Measurements from ENCODE around the gene MAFF. TPM values are rescaled to one million over a fixed set of nuclear protein-coding genes. Genes with fewer than 3 reads are reported as not detected.

MAFF gene
- polyA plus RNA-seq, 1 donor from 2014 or later, result 2.1 TPM

DNA sequence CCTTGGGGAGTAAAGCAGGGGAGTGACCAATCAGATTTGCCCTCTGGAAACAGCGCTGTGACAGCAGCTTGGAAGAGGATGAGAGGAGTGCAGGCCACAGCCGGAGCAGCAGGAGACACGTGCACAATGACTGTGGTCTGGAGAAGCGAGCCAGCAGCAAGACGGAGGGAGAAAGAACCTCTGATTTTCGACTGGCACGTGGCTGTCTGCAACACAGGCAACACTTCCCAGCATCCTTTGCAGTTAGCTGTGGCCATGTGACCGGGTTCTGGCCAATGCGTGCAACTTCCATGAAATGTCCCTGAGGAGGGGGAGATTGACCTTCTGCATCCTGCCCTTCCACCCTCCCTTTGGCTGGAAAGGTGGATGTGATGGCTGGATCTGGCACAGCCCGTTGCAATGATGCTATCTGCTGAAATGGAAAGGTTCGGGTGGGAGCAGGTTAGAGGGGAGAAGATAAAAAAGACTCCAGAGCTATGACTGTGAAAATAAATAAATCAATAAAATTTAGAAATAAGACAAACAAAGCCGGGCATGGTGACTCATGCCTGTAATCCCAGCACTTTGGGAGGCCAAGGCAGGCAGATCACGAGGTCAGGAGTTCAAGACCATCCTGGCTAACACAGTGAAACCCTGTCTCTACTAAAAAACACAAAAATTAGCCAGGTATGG lies 35.7 kb upstream of the MAFF start:
- Histone ChIP-seq H3K36me3 (ENCODE audit: insufficient read depth, low read length) (no peaks in the 10 kb centered on the region), H3K79me2 (replicated peaks; ENCODE audit: insufficient read depth, low read length) (no peaks in the 10 kb centered on the region), H4K20me1 (ENCODE audit: insufficient read depth) (no peaks in the 10 kb centered on the region), H3K4me2 (ENCODE audit: low read length) (no peak overlapping the region), H3F3A (ENCODE audit: insufficient read depth, low read length, poor library complexity, severe bottlenecking) (no peaks in the 10 kb centered on the region), H2AFZ (ENCODE audit: low read depth, low read length) (no peak overlapping the region), H3K9me3 (ENCODE audit: low read length) (no peaks in the 10 kb centered on the region), H3K27me3 (ENCODE audit: insufficient read depth, low read depth, low read length) (no peaks in the 10 kb centered on the region), H3K4me3 (ENCODE audit: low read length) (no peak overlapping the region), H3K9me2 (ENCODE audit: insufficient read depth, low read length) (no peaks in the 10 kb centered on the region), H3K9ac (ENCODE audit: low read length) (no peak overlapping the region), H3K27ac (ENCODE audit: low read length) (no peak overlapping the region)
- TF ChIP-seq SMC3 (conservative IDR thresholded peaks at IDR 0.05; ENCODE audit: poor library complexity) (no peak), EP300 (conservative IDR thresholded peaks at IDR 0.05; ENCODE audit: poor library complexity, severe bottlenecking) (no peak), EZH2 (IDR thresholded peaks at IDR 0.05; ENCODE audit: borderline replicate concordance, insufficient read depth, low read length, poor library complexity, severe bottlenecking) (no peak), RAD21 (conservative IDR thresholded peaks at IDR 0.05) (no peak), POLR2AphosphoS5 (IDR thresholded peaks at IDR 0.05) (no peak), TAF1 (IDR thresholded peaks at IDR 0.05; ENCODE audit: low read depth) (no peak), MXI1 (conservative IDR thresholded peaks at IDR 0.05; ENCODE audit: poor library complexity, severe bottlenecking) (no peak)
- TF ChIP-seq, protein P1, sequence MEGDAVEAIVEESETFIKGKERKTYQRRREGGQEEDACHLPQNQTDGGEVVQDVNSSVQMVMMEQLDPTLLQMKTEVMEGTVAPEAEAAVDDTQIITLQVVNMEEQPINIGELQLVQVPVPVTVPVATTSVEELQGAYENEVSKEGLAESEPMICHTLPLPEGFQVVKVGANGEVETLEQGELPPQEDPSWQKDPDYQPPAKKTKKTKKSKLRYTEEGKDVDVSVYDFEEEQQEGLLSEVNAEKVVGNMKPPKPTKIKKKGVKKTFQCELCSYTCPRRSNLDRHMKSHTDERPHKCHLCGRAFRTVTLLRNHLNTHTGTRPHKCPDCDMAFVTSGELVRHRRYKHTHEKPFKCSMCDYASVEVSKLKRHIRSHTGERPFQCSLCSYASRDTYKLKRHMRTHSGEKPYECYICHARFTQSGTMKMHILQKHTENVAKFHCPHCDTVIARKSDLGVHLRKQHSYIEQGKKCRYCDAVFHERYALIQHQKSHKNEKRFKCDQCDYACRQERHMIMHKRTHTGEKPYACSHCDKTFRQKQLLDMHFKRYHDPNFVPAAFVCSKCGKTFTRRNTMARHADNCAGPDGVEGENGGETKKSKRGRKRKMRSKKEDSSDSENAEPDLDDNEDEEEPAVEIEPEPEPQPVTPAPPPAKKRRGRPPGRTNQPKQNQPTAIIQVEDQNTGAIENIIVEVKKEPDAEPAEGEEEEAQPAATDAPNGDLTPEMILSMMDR (IDR thresholded peaks at IDR 0.05; ENCODE audit: poor library complexity, severe bottlenecking), result no peak
- TF ChIP-seq, protein P2, sequence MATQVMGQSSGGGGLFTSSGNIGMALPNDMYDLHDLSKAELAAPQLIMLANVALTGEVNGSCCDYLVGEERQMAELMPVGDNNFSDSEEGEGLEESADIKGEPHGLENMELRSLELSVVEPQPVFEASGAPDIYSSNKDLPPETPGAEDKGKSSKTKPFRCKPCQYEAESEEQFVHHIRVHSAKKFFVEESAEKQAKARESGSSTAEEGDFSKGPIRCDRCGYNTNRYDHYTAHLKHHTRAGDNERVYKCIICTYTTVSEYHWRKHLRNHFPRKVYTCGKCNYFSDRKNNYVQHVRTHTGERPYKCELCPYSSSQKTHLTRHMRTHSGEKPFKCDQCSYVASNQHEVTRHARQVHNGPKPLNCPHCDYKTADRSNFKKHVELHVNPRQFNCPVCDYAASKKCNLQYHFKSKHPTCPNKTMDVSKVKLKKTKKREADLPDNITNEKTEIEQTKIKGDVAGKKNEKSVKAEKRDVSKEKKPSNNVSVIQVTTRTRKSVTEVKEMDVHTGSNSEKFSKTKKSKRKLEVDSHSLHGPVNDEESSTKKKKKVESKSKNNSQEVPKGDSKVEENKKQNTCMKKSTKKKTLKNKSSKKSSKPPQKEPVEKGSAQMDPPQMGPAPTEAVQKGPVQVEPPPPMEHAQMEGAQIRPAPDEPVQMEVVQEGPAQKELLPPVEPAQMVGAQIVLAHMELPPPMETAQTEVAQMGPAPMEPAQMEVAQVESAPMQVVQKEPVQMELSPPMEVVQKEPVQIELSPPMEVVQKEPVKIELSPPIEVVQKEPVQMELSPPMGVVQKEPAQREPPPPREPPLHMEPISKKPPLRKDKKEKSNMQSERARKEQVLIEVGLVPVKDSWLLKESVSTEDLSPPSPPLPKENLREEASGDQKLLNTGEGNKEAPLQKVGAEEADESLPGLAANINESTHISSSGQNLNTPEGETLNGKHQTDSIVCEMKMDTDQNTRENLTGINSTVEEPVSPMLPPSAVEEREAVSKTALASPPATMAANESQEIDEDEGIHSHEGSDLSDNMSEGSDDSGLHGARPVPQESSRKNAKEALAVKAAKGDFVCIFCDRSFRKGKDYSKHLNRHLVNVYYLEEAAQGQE (IDR thresholded peaks at IDR 0.05; ENCODE audit: borderline replicate concordance), result no peak

DNA sequence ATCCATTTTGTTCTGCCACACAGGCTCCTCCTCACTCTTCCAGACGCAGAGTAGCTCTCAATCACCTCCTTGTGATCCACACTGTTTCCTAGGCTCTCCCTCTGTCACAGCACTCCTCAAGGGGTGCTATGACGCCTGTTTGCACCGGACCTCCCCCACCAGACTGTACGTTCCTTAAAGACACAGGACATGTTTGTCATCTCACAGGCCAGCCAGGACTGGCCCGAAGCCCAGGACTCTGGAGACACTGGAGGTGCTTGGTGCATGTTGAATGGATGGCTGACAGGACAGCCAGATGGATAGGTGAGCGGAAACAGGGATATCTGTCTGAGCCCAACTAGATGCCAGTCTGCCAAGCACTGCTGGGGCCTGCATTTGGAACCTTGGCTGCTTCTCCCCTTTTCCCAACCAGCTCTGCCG lies 33.8 kb upstream of the MAFF start:
- Histone ChIP-seq H3K27me3 (ENCODE audit: insufficient read depth, low read depth, low read length) (no peaks in the 10 kb centered on the region), H3K9me3 (ENCODE audit: low read length) (no peaks in the 10 kb centered on the region), H3K79me2 (replicated peaks; ENCODE audit: insufficient read depth, low read length) (no peaks in the 10 kb centered on the region), H4K20me1 (ENCODE audit: insufficient read depth) (no peaks in the 10 kb centered on the region), H3K4me2 (ENCODE audit: low read length) (no peak overlapping the region), H3K36me3 (ENCODE audit: insufficient read depth, low read length) (no peaks in the 10 kb centered on the region), H3K27ac (ENCODE audit: low read length) (no peak overlapping the region), H3K9me2 (ENCODE audit: insufficient read depth, low read length) (no peaks in the 10 kb centered on the region), H3F3A (ENCODE audit: insufficient read depth, low read length, poor library complexity, severe bottlenecking) (no peaks in the 10 kb centered on the region), H3K4me3 (ENCODE audit: low read length) (no peak overlapping the region), H3K9ac (ENCODE audit: low read length) (no peak overlapping the region), H2AFZ (ENCODE audit: low read depth, low read length) (no peak overlapping the region)
- TF ChIP-seq SMC3 (conservative IDR thresholded peaks at IDR 0.05; ENCODE audit: poor library complexity), result no peak
- no peak for TF ChIP-seq EP300 (conservative IDR thresholded peaks at IDR 0.05; ENCODE audit: poor library complexity, severe bottlenecking)
- TF ChIP-seq, protein P1 (IDR thresholded peaks at IDR 0.05; ENCODE audit: poor library complexity, severe bottlenecking), result no peak
- TF ChIP-seq, protein P2 (IDR thresholded peaks at IDR 0.05; ENCODE audit: borderline replicate concordance), result no peak
- no peak for TF ChIP-seq MXI1 (conservative IDR thresholded peaks at IDR 0.05; ENCODE audit: poor library complexity, severe bottlenecking)
- no peak for TF ChIP-seq EZH2 (IDR thresholded peaks at IDR 0.05; ENCODE audit: borderline replicate concordance, insufficient read depth, low read length, poor library complexity, severe bottlenecking)
- TF ChIP-seq POLR2AphosphoS5 (IDR thresholded peaks at IDR 0.05), result no peak
- no peak for TF ChIP-seq RAD21 (conservative IDR thresholded peaks at IDR 0.05)
- TF ChIP-seq TAF1 (IDR thresholded peaks at IDR 0.05; ENCODE audit: low read depth), result no peak

Measured in neural cell (in vitro differentiated cells).